ENCODE results near the gene ADAMTS17. TPM values are rescaled to one million over a fixed set of nuclear protein-coding genes. Genes with fewer than 3 reads are reported as not detected.

ADAMTS17 gene
- total RNA-seq, 1 donor = 0.81 TPM

GRCh38 chr15:100154338-100154737 lies 187.4 kb downstream of the ADAMTS17 start:
- no peak for TF ChIP-seq CTCF (IDR thresholded peaks at IDR 0.05; ENCODE audit: insufficient read depth, low read length)
- no peak overlapping the region for H3K4me3 ChIP-seq (ENCODE audit: low read depth, low read length)
- DNase-seq (ENCODE audit: low read depth) = no peak

GRCh38 chr15:100152463-100152862 lies 189.3 kb downstream of the ADAMTS17 start:
- no peak overlapping the region for H3K4me3 ChIP-seq (ENCODE audit: low read depth, low read length)
- DNase-seq (ENCODE audit: low read depth) = no peak
- TF ChIP-seq CTCF (IDR thresholded peaks at IDR 0.05; ENCODE audit: insufficient read depth, low read length) = no peak

- TF ChIP-seq CTCF (IDR thresholded peaks at IDR 0.05; ENCODE audit: insufficient read depth, low read length) = no peak
- DNase-seq (ENCODE audit: low read depth) = no peak
These were observed 190.9 kb downstream of the ADAMTS17 start for GRCh38 chr15:100150906-100151305.

GRCh38 chr15:100147828-100148227 lies 193.9 kb downstream of the ADAMTS17 start:
- no peak for DNase-seq (ENCODE audit: low read depth)
- no peak for TF ChIP-seq CTCF (IDR thresholded peaks at IDR 0.05; ENCODE audit: insufficient read depth, low read length)

More at GRCh38 chr15:100150906-100151305, 190.9 kb downstream of the ADAMTS17 start:
- no peak overlapping the region for H3K4me3 ChIP-seq (ENCODE audit: low read depth, low read length)

GRCh38 chr15:100143378-100143777 lies 198.4 kb downstream of the ADAMTS17 start:
- no peak for DNase-seq (ENCODE audit: low read depth)

More at GRCh38 chr15:100147828-100148227, 193.9 kb downstream of the ADAMTS17 start:
- H3K4me3 ChIP-seq (ENCODE audit: low read depth, low read length) = no peak overlapping the region

GRCh38 chr15:100141311-100142001 lies 200.3 kb downstream of the ADAMTS17 start:
- no peak for TF ChIP-seq CTCF (IDR thresholded peaks at IDR 0.05; ENCODE audit: insufficient read depth, low read length)
- H3K4me3 ChIP-seq (ENCODE audit: low read depth, low read length) = no peak overlapping the region
- peak; percentile 23 for DNase-seq (ENCODE audit: low read depth)

More at GRCh38 chr15:100143378-100143777, 198.4 kb downstream of the ADAMTS17 start:
- no peak overlapping the region for H3K4me3 ChIP-seq (ENCODE audit: low read depth, low read length)
- no peak for TF ChIP-seq CTCF (IDR thresholded peaks at IDR 0.05; ENCODE audit: insufficient read depth, low read length)
